ENCODE results near the gene MAB21L4. TPM values are rescaled to one million over a fixed set of nuclear protein-coding genes. Genes with fewer than 3 reads are reported as not detected.

Gene MAB21L4
- polyA plus RNA-seq, 1 of the 3 experiments (the other 2 are of a cell fraction) = not detected

GRCh38 chr2:240839152-240840143, 56.5 kb downstream of the MAB21L4 start:
- Histone ChIP-seq H3F3A (replicated peaks; ENCODE audit: insufficient read depth) (no peaks in the 10 kb centered on the region), H4K20me1 (ENCODE audit: insufficient read depth) (no peaks in the 10 kb centered on the region), H3K79me2 (ENCODE audit: insufficient read depth) (no peaks in the 10 kb centered on the region), H2AFZ (ENCODE audit: low read depth) (no peak overlapping the region), H3K36me3 (replicated peaks in 1 of 2; ENCODE audit: control insufficient read depth in 1 of 2, insufficient read depth in 2 of 2, low read length in 1 of 2) (no peaks in the 10 kb centered on the region), H3K27me3 (ENCODE audit: insufficient read depth) (no peaks in the 10 kb centered on the region; the same call in 1 of the 2 replicates), H3K4me2 (no peak overlapping the region), H3K27ac (ENCODE audit: low read depth in 2 of 2, low read length in 1 of 2) (no peak overlapping the region), H3K4me1 (ENCODE audit: control insufficient read depth in 1 of 2, insufficient read depth in 2 of 2, low read depth in 1 of 2, low read length in 1 of 2) (peaks cover 0 to 19% of the 10 kb centered on the region in 2 experiments; a peak in 1 of 4 replicates), H3K9me3 (no peaks in the 10 kb centered on the region), H3K9me2 (no peaks in the 10 kb centered on the region), H3K9ac (no peak overlapping the region), H3K4me3 (ENCODE audit: low read depth in 2 of 2, low read length in 1 of 2) (no peak overlapping the region)
- TF ChIP-seq EZH2phosphoT487 (IDR thresholded peaks at IDR 0.05; ENCODE audit: borderline replicate concordance, low read depth) = no peak
- no peak for TF ChIP-seq RCOR1 (IDR thresholded peaks at IDR 0.05; ENCODE audit: low read length)
- ChIA-PET POLR2A (interaction anchor here (0.9 kb wide), 1 partner anchor 236 kb away, joined by 4 read pairs; no protein-coding TSS in a partner anchor), CTCF (interaction anchor here (0.6 to 5.4 kb wide), 50 partner anchors 10 to 826 kb away, joined by 3 to 71 read pairs (median 5); partner anchors contain the start of genes AGXT, KIF1A and RNPEPL1)
- 79% methylated on average over 10 of the region's 28 CpGs for WGBS (ENCODE audit: low lambda C conversion rate)
- no peak for DNase-seq

DNA sequence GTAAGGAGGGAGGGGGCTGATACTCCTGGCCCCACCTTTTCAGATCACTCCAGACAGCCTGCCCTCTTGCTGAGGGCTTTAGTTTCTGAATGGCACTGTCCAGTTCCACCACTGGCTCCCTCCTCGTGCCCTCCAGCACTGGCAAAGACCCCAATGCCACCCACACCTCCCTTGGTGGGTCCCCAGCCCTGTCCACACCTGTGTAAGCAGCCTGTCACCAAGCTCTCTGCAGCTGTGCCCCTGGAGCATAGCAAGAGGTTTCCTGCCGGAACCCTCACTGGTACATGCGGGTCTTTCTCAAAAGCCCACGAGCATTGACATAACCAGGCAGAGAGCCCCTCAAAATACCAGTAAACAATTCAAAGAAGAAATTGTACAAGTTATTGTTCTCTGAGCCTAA, 58.3 kb downstream of the MAB21L4 start:
- Histone ChIP-seq H3K27me3 (ENCODE audit: insufficient read depth) (no peaks in the 10 kb centered on the region; the same call in 1 of the 2 replicates), H3F3A (replicated peaks; ENCODE audit: insufficient read depth) (no peaks in the 10 kb centered on the region), H3K9me3 (no peaks in the 10 kb centered on the region), H3K27ac (ENCODE audit: low read depth in 2 of 2, low read length in 1 of 2) (no peak overlapping the region), H3K4me2 (no peak overlapping the region), H3K4me1 (ENCODE audit: control insufficient read depth in 1 of 2, insufficient read depth in 2 of 2, low read depth in 1 of 2, low read length in 1 of 2) (peaks cover 0 to 32% of the 10 kb centered on the region in 2 experiments; a peak in 1 of 4 replicates), H3K9me2 (no peaks in the 10 kb centered on the region), H3K4me3 (ENCODE audit: low read depth in 2 of 2, low read length in 1 of 2) (no peak overlapping the region), H4K20me1 (ENCODE audit: insufficient read depth) (no peaks in the 10 kb centered on the region), H2AFZ (ENCODE audit: low read depth) (no peak overlapping the region), H3K9ac (no peak overlapping the region), H3K79me2 (ENCODE audit: insufficient read depth) (no peaks in the 10 kb centered on the region), H3K36me3 (replicated peaks in 1 of 2; ENCODE audit: control insufficient read depth in 1 of 2, insufficient read depth in 2 of 2, low read length in 1 of 2) (no peaks in the 10 kb centered on the region)
- no peak for DNase-seq
- 51% methylated on average over 4 of the region's 4 CpGs for WGBS (ENCODE audit: low lambda C conversion rate)
- TF ChIP-seq MEF2A (IDR thresholded peaks at IDR 0.05; ENCODE audit: borderline replicate concordance, low read depth) (no peak), TAF1 (IDR thresholded peaks at IDR 0.05; ENCODE audit: borderline replicate concordance, low read depth, low read length) (no peak), PBX3 (IDR thresholded peaks at IDR 0.05) (no peak), ELF1 (IDR thresholded peaks at IDR 0.05) (no peak), RCOR1 (IDR thresholded peaks at IDR 0.05; ENCODE audit: low read length) (no peak), NRF1 (IDR thresholded peaks at IDR 0.05; ENCODE audit: low read depth, low read length) (no peak), NFIC (IDR thresholded peaks at IDR 0.05; ENCODE audit: borderline replicate concordance) (no peak), TCF12 (IDR thresholded peaks at IDR 0.05) (no peak), MXI1 (IDR thresholded peaks at IDR 0.05; ENCODE audit: low read depth, low read length) (no peak)
- CTCF ChIA-PET = interaction anchor here (4.1 to 5.4 kb wide), 2 partner anchors 14 to 17 kb away, joined by 50 to 71 read pairs; partner anchors contain the start of gene KIF1A
- POLR2A ChIA-PET = no interaction called here
